Right lobe of liver (tissue), 4 donors: ENCODE measurements around the gene RIPOR3.

ENCODE experiments used
- CTCF ChIP-seq, 4 donors: fragments of 200-600 bp in 3 of 4; fragments of 450-650 bp in 1 of 4; IDR thresholded peaks; one replicate each; pipeline versions ENCODE4 v1.5.1 to v1.8.0; 2016 to 2022; ENCODE audit warnings: antibody characterized with exemption in 4 of 4, mild to moderate bottlenecking in 2 of 4
- POLR2A ChIP-seq: fragments of 450-650 bp; IDR thresholded peaks from one replicate; pipeline ENCODE4 v1.6.1; 2017; ENCODE audit warnings: antibody characterized with exemption, mild to moderate bottlenecking
- donor health status: DM: no; HTN: no; CAD: no.
- donor health status: DM: no; HTN: no; CAD: no.
- donor health status: DM: no; HTN: yes; CAD: no.

GRCh38 chr20:50582591-50583234, 108.6 kb downstream of the RIPOR3 start:
- TF ChIP-seq CTCF (IDR thresholded peaks at IDR 0.05) (no peak), POLR2A (no peak)
